ENCODE measurements around the gene GAPVD1. TPM values are rescaled to one million over a fixed set of nuclear protein-coding genes. Genes with fewer than 3 reads are reported as not detected.

Gene GAPVD1
- total RNA-seq, 2 donors from 2014 or later: 44.4 to 48.4 TPM

DNA sequence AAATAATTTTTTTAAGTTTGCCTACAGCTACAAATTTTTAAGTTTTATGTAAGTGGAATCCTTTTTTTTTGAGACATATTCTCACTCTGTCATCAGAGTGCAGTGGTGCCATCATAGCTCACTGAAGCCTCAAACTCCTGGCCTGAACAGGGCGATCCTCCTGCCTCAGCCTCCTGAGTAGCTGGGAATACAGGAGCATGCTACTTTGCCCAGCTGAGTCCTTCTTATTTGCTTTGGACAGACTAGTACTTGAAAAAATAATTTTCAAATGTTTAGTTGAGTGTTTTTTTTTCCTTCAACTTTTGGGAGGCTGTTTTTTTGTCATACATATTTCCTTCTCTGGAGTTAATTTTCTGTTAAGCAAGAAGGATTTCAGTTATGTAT lies 7.4 kb downstream of the GAPVD1 start:
- Mint-ChIP-seq H3K4me3 (no peak overlapping the region), H3K36me3 (ENCODE audit: low read depth) (peaks cover 39% of the 10 kb centered on the region), H3K4me1 (peaks cover 5% of the 10 kb centered on the region), H3K9me3 (no peaks in the 10 kb centered on the region), H3K27ac (no peak overlapping the region), H3K27me3 (ENCODE audit: insufficient read depth) (no peaks in the 10 kb centered on the region)
- H3K36me3 ChIP-seq (ENCODE audit: control insufficient read depth, insufficient read depth, low read length): peaks cover 20% of the 10 kb centered on the region
- DNase-seq: no peak
- H3K9me3 ChIP-seq (ENCODE audit: control insufficient read depth, low read length): no peaks in the 10 kb centered on the region
- WGBS, 2 experiments (ENCODE audit: insufficient coverage in 1 of 2, insufficient read length in 1 of 2): 90 to 100% methylated on average over 1 of the region's 1 CpG
- no peak overlapping the region for H3K4me3 ChIP-seq (ENCODE audit: low read length)
- TF ChIP-seq, protein P1, sequence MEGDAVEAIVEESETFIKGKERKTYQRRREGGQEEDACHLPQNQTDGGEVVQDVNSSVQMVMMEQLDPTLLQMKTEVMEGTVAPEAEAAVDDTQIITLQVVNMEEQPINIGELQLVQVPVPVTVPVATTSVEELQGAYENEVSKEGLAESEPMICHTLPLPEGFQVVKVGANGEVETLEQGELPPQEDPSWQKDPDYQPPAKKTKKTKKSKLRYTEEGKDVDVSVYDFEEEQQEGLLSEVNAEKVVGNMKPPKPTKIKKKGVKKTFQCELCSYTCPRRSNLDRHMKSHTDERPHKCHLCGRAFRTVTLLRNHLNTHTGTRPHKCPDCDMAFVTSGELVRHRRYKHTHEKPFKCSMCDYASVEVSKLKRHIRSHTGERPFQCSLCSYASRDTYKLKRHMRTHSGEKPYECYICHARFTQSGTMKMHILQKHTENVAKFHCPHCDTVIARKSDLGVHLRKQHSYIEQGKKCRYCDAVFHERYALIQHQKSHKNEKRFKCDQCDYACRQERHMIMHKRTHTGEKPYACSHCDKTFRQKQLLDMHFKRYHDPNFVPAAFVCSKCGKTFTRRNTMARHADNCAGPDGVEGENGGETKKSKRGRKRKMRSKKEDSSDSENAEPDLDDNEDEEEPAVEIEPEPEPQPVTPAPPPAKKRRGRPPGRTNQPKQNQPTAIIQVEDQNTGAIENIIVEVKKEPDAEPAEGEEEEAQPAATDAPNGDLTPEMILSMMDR (conservative IDR thresholded peaks at IDR 0.05): no peak
- no peak overlapping the region for H3K27ac ChIP-seq (ENCODE audit: low read depth, low read length)
- H3K9ac ChIP-seq (ENCODE audit: extremely low read depth, low read length, poor library complexity, severe bottlenecking): no peak overlapping the region
- H3K27me3 ChIP-seq (ENCODE audit: control insufficient read depth, insufficient read depth, low read length, poor library complexity, severe bottlenecking): no peaks in the 10 kb centered on the region
- no peaks in the 10 kb centered on the region for H3K4me1 ChIP-seq (ENCODE audit: control insufficient read depth, insufficient read depth, low read length)

DNA sequence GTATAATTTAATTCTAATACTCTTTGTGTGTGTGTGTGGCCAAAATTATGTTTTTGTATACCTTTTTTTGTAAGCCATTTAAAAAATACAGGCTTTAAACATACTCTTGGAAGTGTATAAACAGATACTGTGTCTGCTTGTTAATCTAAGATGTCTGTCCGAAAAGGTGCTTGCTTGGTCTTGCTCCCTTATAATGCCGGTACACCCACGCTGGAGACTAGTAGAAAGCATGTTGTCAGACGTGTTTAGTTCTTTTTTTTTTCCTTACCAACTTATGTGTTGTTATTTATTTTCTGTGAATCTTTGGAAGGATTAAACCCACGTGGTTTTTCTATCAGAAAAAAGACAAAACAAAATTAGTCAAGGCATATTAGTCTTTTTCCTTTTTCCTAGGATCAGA lies 9.5 kb downstream of the GAPVD1 start:
- no peak overlapping the region for H3K4me3 Mint-ChIP-seq
- Histone ChIP-seq H3K9ac (ENCODE audit: extremely low read depth, low read length, poor library complexity, severe bottlenecking) (no peak overlapping the region), H3K27me3 (ENCODE audit: control insufficient read depth, insufficient read depth, low read length, poor library complexity, severe bottlenecking) (no peaks in the 10 kb centered on the region), H3K9me3 (ENCODE audit: control insufficient read depth, low read length) (no peaks in the 10 kb centered on the region), H3K4me3 (ENCODE audit: low read length) (no peak overlapping the region), H3K27ac (ENCODE audit: low read depth, low read length) (no peak overlapping the region), H3K4me1 (ENCODE audit: control insufficient read depth, insufficient read depth, low read length) (no peaks in the 10 kb centered on the region), H3K36me3 (ENCODE audit: control insufficient read depth, insufficient read depth, low read length) (peaks cover 14% of the 10 kb centered on the region)
- 95 to 100% methylated on average over 3 to 5 of the region's 5 CpGs for WGBS, 2 experiments (ENCODE audit: insufficient coverage in 1 of 2, insufficient read length in 1 of 2)
- no peak overlapping the region for H3K27ac Mint-ChIP-seq
- H3K4me1 Mint-ChIP-seq: peaks cover 5% of the 10 kb centered on the region
- no peaks in the 10 kb centered on the region for H3K27me3 Mint-ChIP-seq (ENCODE audit: insufficient read depth)
- H3K9me3 Mint-ChIP-seq: no peaks in the 10 kb centered on the region
- TF ChIP-seq, protein P1 (conservative IDR thresholded peaks at IDR 0.05): no peak
- DNase-seq: no peak
- H3K36me3 Mint-ChIP-seq (ENCODE audit: low read depth): peaks cover 30% of the 10 kb centered on the region

DNA sequence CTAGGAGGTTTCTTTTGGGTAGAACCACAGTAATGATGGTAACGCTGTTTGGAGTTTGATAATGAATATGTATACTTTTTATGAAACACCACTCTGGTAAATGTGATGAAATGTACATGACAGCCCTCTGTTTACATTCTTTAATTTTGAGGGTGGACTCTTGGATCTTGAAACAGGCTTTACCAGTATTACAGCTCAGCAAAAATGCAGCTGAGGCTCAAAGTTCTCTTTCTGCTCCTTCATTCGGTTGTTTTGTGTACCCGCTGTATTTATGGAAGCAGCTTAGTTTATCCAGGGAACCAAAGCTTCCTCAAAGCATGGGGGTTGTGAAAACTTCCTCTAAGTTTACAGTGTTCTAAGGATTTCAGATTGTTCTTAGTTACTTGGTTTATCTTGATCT lies 11.1 kb downstream of the GAPVD1 start:
- H3K4me3 ChIP-seq (ENCODE audit: low read length): no peak overlapping the region
- H3K4me1 Mint-ChIP-seq: peaks cover 5% of the 10 kb centered on the region
- no peaks in the 10 kb centered on the region for H3K9me3 Mint-ChIP-seq
- TF ChIP-seq, protein P1 (conservative IDR thresholded peaks at IDR 0.05): no peak
- no peak overlapping the region for H3K27ac ChIP-seq (ENCODE audit: low read depth, low read length)
- H3K9me3 ChIP-seq (ENCODE audit: control insufficient read depth, low read length): no peaks in the 10 kb centered on the region
- no peaks in the 10 kb centered on the region for H3K27me3 Mint-ChIP-seq (ENCODE audit: insufficient read depth)
- H3K9ac ChIP-seq (ENCODE audit: extremely low read depth, low read length, poor library complexity, severe bottlenecking): no peak overlapping the region
- H3K27me3 ChIP-seq (ENCODE audit: control insufficient read depth, insufficient read depth, low read length, poor library complexity, severe bottlenecking): no peaks in the 10 kb centered on the region
- no peaks in the 10 kb centered on the region for H3K4me1 ChIP-seq (ENCODE audit: control insufficient read depth, insufficient read depth, low read length)
- 87 to 94% methylated on average over 3 of the region's 3 CpGs for WGBS, 2 experiments (ENCODE audit: insufficient coverage in 1 of 2, insufficient read length in 1 of 2)
- H3K36me3 ChIP-seq (ENCODE audit: control insufficient read depth, insufficient read depth, low read length): peaks cover 6% of the 10 kb centered on the region
- H3K27ac Mint-ChIP-seq: no peak overlapping the region
- H3K4me3 Mint-ChIP-seq: no peak overlapping the region
- no peak for DNase-seq
- peaks cover 22% of the 10 kb centered on the region for H3K36me3 Mint-ChIP-seq (ENCODE audit: low read depth)
